Measurements from ENCODE around the gene SEMA3C. TPM values are rescaled to one million over a fixed set of nuclear protein-coding genes. Genes with fewer than 3 reads are reported as not detected.

SEMA3C gene
- total and polyA plus RNA-seq, 8 donors: 58.0 to 118 (median 95.0) TPM

- intact Hi-C loops (cut with DNase I): no loop called here
- ATAC-seq: no peak
These were observed 147.3 kb downstream of the SEMA3C start for GRCh38 chr7:80771523-80771922.

GRCh38 chr7:80770675-80771081 is 148.2 kb downstream of the SEMA3C start:
- Histone ChIP-seq H3K36me3 (no peaks in the 10 kb centered on the region), H3K27me3 (no peaks in the 10 kb centered on the region), H3K4me3 (no peak overlapping the region), H3K4me1 (peaks cover 4 to 11% of the 10 kb centered on the region in 2 donors), H3K9me3 (no peaks in the 10 kb centered on the region), H3K27ac (peak overlapping the region in 1 of 2 donors; percentile 28)
- intact Hi-C loops (cut with DNase I): no loop called here
- DNase-seq (no peak), ATAC-seq (no peak)
- TF ChIP-seq CTCF (IDR thresholded peaks at IDR 0.05): no peak

More at GRCh38 chr7:80771523-80771922, 147.3 kb downstream of the SEMA3C start:
- H3K4me3 ChIP-seq: no peak overlapping the region
- no peak for DNase-seq
- H3K36me3 ChIP-seq: no peaks in the 10 kb centered on the region
- no peaks in the 10 kb centered on the region for H3K27me3 ChIP-seq
- H3K27ac ChIP-seq: no peak overlapping the region
- H3K9me3 ChIP-seq: no peaks in the 10 kb centered on the region
- no peak for TF ChIP-seq CTCF (IDR thresholded peaks at IDR 0.05)
- peaks cover 4 to 11% of the 10 kb centered on the region in 2 donors for H3K4me1 ChIP-seq

GRCh38 chr7:80770061-80770460 is 148.8 kb downstream of the SEMA3C start:
- intact Hi-C loops (cut with DNase I): no loop called here
- Histone ChIP-seq H3K27ac (no peak overlapping the region), H3K4me3 (no peak overlapping the region), H3K27me3 (no peaks in the 10 kb centered on the region), H3K4me1 (peaks cover 4 to 11% of the 10 kb centered on the region in 2 donors), H3K9me3 (no peaks in the 10 kb centered on the region), H3K36me3 (no peaks in the 10 kb centered on the region)
- ATAC-seq: no peak
- no peak for DNase-seq
- no peak for TF ChIP-seq CTCF (IDR thresholded peaks at IDR 0.05)

- Histone ChIP-seq H3K4me3 (no peak overlapping the region), H3K27me3 (no peaks in the 10 kb centered on the region), H3K27ac (no peak overlapping the region), H3K4me1 (peaks cover 4 to 11% of the 10 kb centered on the region in 2 donors), H3K36me3 (no peaks in the 10 kb centered on the region), H3K9me3 (no peaks in the 10 kb centered on the region)
- ATAC-seq (no peak), DNase-seq (no peak)
- intact Hi-C loops (cut with DNase I): no loop called here
- TF ChIP-seq CTCF (IDR thresholded peaks at IDR 0.05): no peak
These were observed 150.1 kb downstream of the SEMA3C start for GRCh38 chr7:80768756-80769155.

GRCh38 chr7:80767654-80768053 is 151.2 kb downstream of the SEMA3C start:
- no peak for ATAC-seq
- Histone ChIP-seq H3K9me3 (no peaks in the 10 kb centered on the region), H3K27ac (no peak overlapping the region), H3K4me3 (no peak overlapping the region), H3K36me3 (no peaks in the 10 kb centered on the region), H3K27me3 (no peaks in the 10 kb centered on the region), H3K4me1 (peaks cover 4 to 11% of the 10 kb centered on the region in 2 donors)
- TF ChIP-seq CTCF (IDR thresholded peaks at IDR 0.05): no peak
- DNase-seq: no peak
- intact Hi-C loops (cut with DNase I): no loop called here

All from left lung (tissue), 10 donors.